GM06990 (cell line): ENCODE results near the gene DFFB.

Experiments used
- DNase-seq: peaks from one replicate; pipeline ENCODE4 v3.0.0-alpha.2; 2011; ENCODE audit not compliant: insufficient read length; ENCODE audit errors: extremely low read depth
- H3K27me3 ChIP-seq: replicated peaks from 2 replicates; pipeline ENCODE4 v1.6.0; 2011; ENCODE audit warnings: low read length; ENCODE audit not compliant: control insufficient read depth, insufficient read depth
- H3K36me3 ChIP-seq: 2 replicates; pipeline ENCODE4 v1.5.1; 2011; ENCODE audit warnings: low read length; ENCODE audit not compliant: control insufficient read depth, insufficient read depth
- H3K4me3 ChIP-seq: replicated peaks from 2 replicates; pipeline ENCODE4 v1.5.1; 2011; ENCODE audit warnings: low read depth, mild to moderate bottlenecking, control low read depth, low read length
- CTCF ChIP-seq: IDR thresholded peaks from 2 replicates; pipeline ENCODE4 v1.5.1; 2011; ENCODE audit warnings: low read length, control low read depth, mild to moderate bottlenecking, inconsistent platforms; ENCODE audit not compliant: insufficient read depth, poor library complexity, severe bottlenecking

DFFB gene

GRCh38 chr1:3837200-3837599 lies 20.1 kb upstream of the DFFB start:
- Histone ChIP-seq H3K4me3 (no peak overlapping the region), H3K36me3 (peaks cover 16% of the 10 kb centered on the region), H3K27me3 (no peaks in the 10 kb centered on the region)
- DNase-seq = no peak
- no peak for TF ChIP-seq CTCF

- no peak for DNase-seq
- TF ChIP-seq CTCF = no peak
- H3K4me3 ChIP-seq = no peak overlapping the region
- no peaks in the 10 kb centered on the region for H3K27me3 ChIP-seq
- peaks cover 18% of the 10 kb centered on the region for H3K36me3 ChIP-seq
Measured at GRCh38 chr1:3837685-3838084, 19.6 kb upstream of the DFFB start.

GRCh38 chr1:3838788-3839187 lies 18.5 kb upstream of the DFFB start:
- no peak for DNase-seq
- Histone ChIP-seq H3K27me3 (no peaks in the 10 kb centered on the region), H3K36me3 (peaks cover 20% of the 10 kb centered on the region), H3K4me3 (no peak overlapping the region)
- no peak for TF ChIP-seq CTCF

GRCh38 chr1:3841491-3841890 lies 15.8 kb upstream of the DFFB start:
- Histone ChIP-seq H3K27me3 (no peaks in the 10 kb centered on the region), H3K36me3 (peaks cover 18% of the 10 kb centered on the region), H3K4me3 (no peak overlapping the region)
- no peak for TF ChIP-seq CTCF
- DNase-seq = no peak

- Histone ChIP-seq H3K36me3 (peaks cover 14% of the 10 kb centered on the region), H3K4me3 (no peak overlapping the region), H3K27me3 (no peaks in the 10 kb centered on the region)
- no peak for DNase-seq
- TF ChIP-seq CTCF = no peak
Measured at GRCh38 chr1:3842912-3843311, 14.4 kb upstream of the DFFB start.

GRCh38 chr1:3846541-3846940 lies 10.7 kb upstream of the DFFB start:
- Histone ChIP-seq H3K36me3 (peaks cover 13% of the 10 kb centered on the region), H3K4me3 (no peak overlapping the region), H3K27me3 (no peaks in the 10 kb centered on the region)
- TF ChIP-seq CTCF = no peak
- DNase-seq = no peak
